Fibroblast of skin of left biceps (primary cell): ENCODE measurements around the gene AIMP1.
A peak's percentile ranks its signal among the peaks of the same experiment; 100 is the strongest.

ENCODE experiments used
- DNase-seq, 2 experiments: peaks; one replicate each; pipeline ENCODE4 v3.0.0-alpha.2; 2013; ENCODE audit warnings: low read depth in 2 of 2

AIMP1 gene

GRCh38 chr4:106315968-106316772 is at the start of gene AIMP1, which contains the start of gene TBCK:
Gene AIMP1 (plus strand): TSS chr4:106316550. CDS start chr4:106325010, 8,460 bp downstream.
Gene TBCK (minus strand): TSS chr4:106316209. CDS start chr4:106308960, 7,249 bp downstream.
- peak; percentile 78 to 83 for DNase-seq

- DNase-seq, result peak; percentile 63 to 71
These were observed 47.6 kb upstream of the AIMP1 start for GRCh38 chr4:106268786-106269185.

GRCh38 chr4:106269711-106270110 is 46.6 kb upstream of the AIMP1 start:
- DNase-seq, result peak in 1 of 2 experiments; percentile 40

- no peak for DNase-seq
These were observed 45.6 kb upstream of the AIMP1 start for GRCh38 chr4:106270736-106271135.

GRCh38 chr4:106273831-106274230 is 42.5 kb upstream of the AIMP1 start:
- no peak for DNase-seq

GRCh38 chr4:106277140-106277675 is 39.1 kb upstream of the AIMP1 start:
- DNase-seq, result no peak

- DNase-seq, result no peak
These were observed 32.1 kb upstream of the AIMP1 start for GRCh38 chr4:106284227-106284626.

GRCh38 chr4:106286611-106287010 is 29.7 kb upstream of the AIMP1 start:
- DNase-seq, result no peak

- peak; percentile 81 to 82 for DNase-seq
These were observed 28.9 kb upstream of the AIMP1 start for GRCh38 chr4:106287353-106287969.

- no peak for DNase-seq
These were observed 26.6 kb upstream of the AIMP1 start for GRCh38 chr4:106289737-106290136.

- no peak for DNase-seq
These were observed 24.7 kb upstream of the AIMP1 start for GRCh38 chr4:106291678-106292077.

- DNase-seq, result no peak
These were observed 22.3 kb upstream of the AIMP1 start for GRCh38 chr4:106294062-106294461.

GRCh38 chr4:106297245-106298035 is 18.9 kb upstream of the AIMP1 start:
- no peak for DNase-seq

GRCh38 chr4:106299977-106300376 is 16.4 kb upstream of the AIMP1 start:
- DNase-seq, result no peak

GRCh38 chr4:106301393-106302061 is 14.8 kb upstream of the AIMP1 start:
- DNase-seq, result peak in 1 of 2 experiments; percentile 35

GRCh38 chr4:106302062-106302438 is 14.3 kb upstream of the AIMP1 start:
- DNase-seq, result no peak

GRCh38 chr4:106303548-106304281 is 12.6 kb upstream of the AIMP1 start:
- no peak for DNase-seq

GRCh38 chr4:106304632-106305031 is 11.7 kb upstream of the AIMP1 start:
- DNase-seq, result no peak

GRCh38 chr4:106305435-106306055 is 10.8 kb upstream of the AIMP1 start:
- no peak for DNase-seq

GRCh38 chr4:106306561-106306960 is 9.8 kb upstream of the AIMP1 start:
- DNase-seq, result no peak
